GM19240 (cell line): Measurements from ENCODE around the gene NCEH1.
A peak's percentile ranks its signal among the peaks of the same experiment; 100 is the strongest.

ENCODE experiments used
- DNase-seq: peaks from one replicate; pipeline ENCODE4 v3.0.0; 2011; ENCODE audit warnings: low spot score; ENCODE audit not compliant: insufficient read length

Gene NCEH1

GRCh38 chr3:172647823-172648222, 63.0 kb downstream of the NCEH1 start:
- no peak for DNase-seq

- DNase-seq, result no peak
Observed at GRCh38 chr3:172647080-172647479, 63.8 kb downstream of the NCEH1 start.

GRCh38 chr3:172646439-172647015, 64.3 kb downstream of the NCEH1 start:
- DNase-seq, result no peak

- DNase-seq, result no peak
Observed at GRCh38 chr3:172644258-172644657, 66.6 kb downstream of the NCEH1 start.

- DNase-seq, result no peak
Observed at GRCh38 chr3:172643506-172644179, 67.2 kb downstream of the NCEH1 start.

- DNase-seq, result no peak
Observed at GRCh38 chr3:172641291-172641690, 69.6 kb downstream of the NCEH1 start.

GRCh38 chr3:172640751-172641150, 70.1 kb downstream of the NCEH1 start:
- DNase-seq, result no peak

GRCh38 chr3:172635588-172635987, 75.3 kb downstream of the NCEH1 start:
- DNase-seq, result peak; percentile 13

- DNase-seq, result no peak
Observed at GRCh38 chr3:172634948-172635347, 75.9 kb downstream of the NCEH1 start.

GRCh38 chr3:172630316-172630715, 80.6 kb downstream of the NCEH1 start:
- no peak for DNase-seq

- no peak for DNase-seq
Observed at GRCh38 chr3:172629470-172629869, 81.4 kb downstream of the NCEH1 start.

- DNase-seq, result no peak
Observed at GRCh38 chr3:172627057-172627809, 83.6 kb downstream of the NCEH1 start.

GRCh38 chr3:172626021-172626640, 84.7 kb downstream of the NCEH1 start:
- DNase-seq, result no peak

- DNase-seq, result no peak
Observed at GRCh38 chr3:172625404-172625803, 85.5 kb downstream of the NCEH1 start.

GRCh38 chr3:172624999-172625398, 85.9 kb downstream of the NCEH1 start:
- no peak for DNase-seq

- no peak for DNase-seq
Observed at GRCh38 chr3:172622916-172623700, 87.8 kb downstream of the NCEH1 start.

- no peak for DNase-seq
Observed at GRCh38 chr3:172622156-172622555, 88.7 kb downstream of the NCEH1 start.

- no peak for DNase-seq
Observed at GRCh38 chr3:172617976-172618375, 92.9 kb downstream of the NCEH1 start.

- DNase-seq, result no peak
Observed at GRCh38 chr3:172617013-172617706, 93.7 kb downstream of the NCEH1 start.

GRCh38 chr3:172616031-172616461, 94.8 kb downstream of the NCEH1 start:
- DNase-seq, result no peak

GRCh38 chr3:172615296-172615695, 95.6 kb downstream of the NCEH1 start:
- DNase-seq, result no peak
